ENCODE results near the gene KCND2.

The KCND2 gene

DNA sequence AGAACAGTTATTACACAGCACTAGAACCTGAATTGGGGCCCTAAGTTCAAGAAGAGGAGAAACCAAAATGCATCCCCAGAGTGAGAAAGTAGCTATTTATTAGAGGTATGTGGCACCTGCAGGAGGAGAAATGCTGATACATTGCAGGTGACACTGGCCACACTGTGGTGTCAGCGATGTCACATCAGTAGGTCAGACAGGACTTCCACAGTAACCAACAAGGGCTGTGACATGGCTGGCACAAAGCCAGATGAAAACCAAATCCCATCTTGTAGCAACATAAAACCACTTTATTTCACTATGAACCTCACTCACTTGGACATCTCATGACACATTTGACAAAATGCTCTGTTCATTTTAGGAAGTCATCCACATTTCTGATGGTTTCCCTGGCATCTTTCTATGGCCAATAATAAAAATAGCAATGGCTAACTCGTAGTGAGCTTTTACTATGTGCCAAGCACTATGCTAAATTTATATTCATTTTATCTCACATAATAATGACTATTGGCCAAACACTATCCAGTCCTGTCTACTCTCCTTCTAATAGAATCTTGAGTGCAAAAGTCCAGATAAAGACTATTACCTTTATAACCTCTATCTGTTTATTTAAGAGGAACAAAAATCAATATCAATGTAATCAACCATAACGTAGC, 430.7 kb downstream of the KCND2 start:
- no peak for DNase-seq (ENCODE audit: low read depth in 2 of 2)

DNA sequence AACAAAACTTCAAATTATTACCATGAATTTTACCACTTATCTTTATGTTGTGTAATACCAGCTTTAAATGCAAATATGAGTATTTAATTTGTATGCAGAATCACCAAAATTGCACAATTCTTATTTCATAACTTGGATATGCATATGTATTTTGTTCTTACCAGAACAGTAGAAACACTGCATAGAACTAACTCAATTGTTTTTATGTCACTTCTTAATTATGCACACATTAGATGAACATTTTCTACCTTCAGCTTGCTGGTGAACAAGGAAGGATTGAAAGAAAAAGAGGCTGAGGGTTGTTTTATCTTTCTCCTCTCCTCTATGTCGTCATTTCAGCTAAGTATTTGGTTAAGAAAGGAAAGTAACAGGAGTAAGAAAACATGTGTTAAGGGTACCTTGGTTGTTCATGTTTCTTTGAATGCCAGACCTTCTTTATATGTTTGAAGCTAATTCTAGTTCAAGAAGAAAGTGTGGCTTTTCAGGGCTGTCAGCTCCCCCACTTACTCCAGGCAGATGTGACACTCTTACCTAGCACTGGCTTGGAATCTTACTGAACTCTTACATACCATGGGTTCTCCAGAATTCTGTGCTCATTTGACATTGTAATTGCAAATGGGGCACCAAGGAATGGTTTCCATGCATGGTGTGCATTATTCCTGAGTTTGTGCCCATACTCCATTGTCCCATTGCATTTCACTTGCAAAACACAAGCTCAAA, 436.4 kb downstream of the KCND2 start:
- no peak for DNase-seq (ENCODE audit: low read depth in 2 of 2)

DNA sequence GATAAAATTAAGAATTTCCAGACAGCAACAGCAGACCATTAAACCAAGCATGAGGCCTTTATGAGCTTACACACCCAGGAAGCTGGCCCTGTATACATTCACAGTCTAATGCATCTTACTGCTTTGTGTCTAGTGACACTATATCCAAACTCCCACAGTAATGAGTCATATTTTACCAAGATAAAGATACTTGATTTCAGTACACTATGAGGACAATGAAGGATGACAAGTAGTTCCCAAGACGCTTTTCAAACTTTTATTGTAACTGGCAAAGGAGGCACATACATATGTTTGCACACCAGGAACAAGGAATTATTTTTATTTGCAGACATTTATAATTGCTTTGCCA, 437.0 kb downstream of the KCND2 start:
- no peak for DNase-seq (ENCODE audit: low read depth in 2 of 2)

DNA sequence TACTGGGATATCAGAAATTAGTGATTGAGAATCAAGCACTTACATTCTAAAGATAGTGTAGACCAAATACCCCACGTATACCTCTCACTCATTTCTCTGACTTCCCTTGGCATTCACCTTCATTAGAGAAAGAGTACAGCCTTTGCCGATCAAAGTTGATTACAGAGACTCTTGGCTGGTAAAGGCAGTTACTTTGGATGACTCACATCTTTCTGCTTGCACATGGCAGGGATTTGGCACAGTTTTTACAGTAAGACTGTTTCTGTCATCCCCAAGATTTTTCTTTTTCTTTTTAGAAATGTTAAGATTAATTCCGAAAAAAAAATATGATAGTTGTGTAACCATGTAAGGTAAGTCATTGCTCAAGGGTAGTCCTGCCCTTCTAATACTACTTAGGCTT, 442.0 kb downstream of the KCND2 start:
- no peak for DNase-seq (ENCODE audit: low read depth in 2 of 2)

DNA sequence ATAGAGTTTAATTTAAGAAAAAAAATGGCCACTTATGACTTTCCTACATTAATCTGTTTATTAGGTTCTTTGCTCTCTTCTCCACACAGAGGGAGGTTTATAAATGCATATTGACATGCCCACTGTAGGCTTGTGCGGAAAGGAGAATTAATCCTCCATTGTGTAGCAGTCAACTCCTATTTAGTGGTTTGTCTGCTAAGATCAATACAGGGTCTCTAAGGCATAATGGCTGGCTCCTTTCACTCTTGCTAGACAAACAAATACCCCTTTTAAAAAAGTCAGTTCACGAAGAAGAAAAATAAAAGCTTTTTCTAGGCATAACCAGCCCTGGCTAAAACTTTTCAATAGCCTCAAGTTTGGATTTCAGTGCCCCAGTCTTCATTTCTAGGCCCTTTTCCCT, 443.3 kb downstream of the KCND2 start:
- DNase-seq (ENCODE audit: low read depth in 2 of 2): no peak

DNA sequence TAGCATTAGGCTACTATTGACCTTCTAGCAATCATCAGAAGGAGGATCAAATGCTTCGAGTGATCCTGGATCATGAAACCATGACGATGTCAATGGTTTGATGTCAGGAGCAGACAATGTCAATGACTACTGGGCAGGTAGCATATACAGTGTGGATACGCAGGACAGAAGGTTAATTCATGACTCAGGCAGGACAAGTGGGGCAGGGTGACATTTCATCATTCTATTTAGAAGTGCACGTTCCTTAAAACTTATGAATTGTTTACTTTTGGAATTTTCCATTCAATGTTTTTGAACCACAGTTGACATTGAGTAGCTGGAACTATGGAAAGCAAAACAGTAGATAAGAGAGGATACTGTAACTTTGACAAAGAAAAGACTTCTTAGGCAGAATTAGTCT, 444.2 kb downstream of the KCND2 start:
- no peak for DNase-seq (ENCODE audit: low read depth in 2 of 2)

DNA sequence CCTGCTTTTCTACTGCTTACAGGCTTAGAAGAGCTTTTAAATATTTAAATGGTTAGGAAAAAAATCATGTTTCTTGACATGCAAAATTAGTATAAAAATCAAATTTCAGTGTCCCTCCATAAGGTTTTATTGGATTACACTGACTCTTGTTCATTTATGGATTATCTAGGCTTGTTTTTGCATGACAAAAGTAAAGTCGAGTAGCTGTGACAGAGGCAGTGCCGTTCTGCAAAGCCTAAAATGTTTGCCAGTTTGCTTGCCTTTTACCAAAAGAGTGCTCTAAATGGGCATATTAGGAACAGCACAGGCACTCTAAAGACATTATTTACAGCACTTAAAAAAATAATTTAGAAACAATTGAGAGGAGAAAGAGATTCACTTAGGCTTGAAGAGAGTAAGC, 445.4 kb downstream of the KCND2 start:
- DNase-seq (ENCODE audit: low read depth in 2 of 2): no peak

DNA sequence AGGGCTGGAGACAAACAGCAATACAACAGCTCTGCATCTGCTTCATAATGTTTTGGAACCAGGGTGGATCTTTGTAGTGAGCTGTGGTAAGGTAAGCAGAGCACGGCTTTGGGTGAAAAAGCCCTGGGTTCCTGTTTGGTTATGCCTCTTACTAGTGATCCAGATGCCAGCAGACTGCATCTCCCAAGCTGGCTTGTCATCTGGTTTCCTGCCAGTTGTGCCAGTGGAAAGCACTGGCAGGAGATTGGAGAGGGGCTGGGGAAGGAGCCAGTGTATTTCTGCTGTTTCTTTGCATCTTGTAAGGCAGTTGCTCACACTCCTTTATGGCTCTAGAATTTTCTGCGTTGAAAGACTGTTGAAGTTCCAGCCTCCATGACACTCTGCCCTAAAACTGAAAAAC, 447.3 kb downstream of the KCND2 start:
- DNase-seq (ENCODE audit: low read depth in 2 of 2): no peak

DNA sequence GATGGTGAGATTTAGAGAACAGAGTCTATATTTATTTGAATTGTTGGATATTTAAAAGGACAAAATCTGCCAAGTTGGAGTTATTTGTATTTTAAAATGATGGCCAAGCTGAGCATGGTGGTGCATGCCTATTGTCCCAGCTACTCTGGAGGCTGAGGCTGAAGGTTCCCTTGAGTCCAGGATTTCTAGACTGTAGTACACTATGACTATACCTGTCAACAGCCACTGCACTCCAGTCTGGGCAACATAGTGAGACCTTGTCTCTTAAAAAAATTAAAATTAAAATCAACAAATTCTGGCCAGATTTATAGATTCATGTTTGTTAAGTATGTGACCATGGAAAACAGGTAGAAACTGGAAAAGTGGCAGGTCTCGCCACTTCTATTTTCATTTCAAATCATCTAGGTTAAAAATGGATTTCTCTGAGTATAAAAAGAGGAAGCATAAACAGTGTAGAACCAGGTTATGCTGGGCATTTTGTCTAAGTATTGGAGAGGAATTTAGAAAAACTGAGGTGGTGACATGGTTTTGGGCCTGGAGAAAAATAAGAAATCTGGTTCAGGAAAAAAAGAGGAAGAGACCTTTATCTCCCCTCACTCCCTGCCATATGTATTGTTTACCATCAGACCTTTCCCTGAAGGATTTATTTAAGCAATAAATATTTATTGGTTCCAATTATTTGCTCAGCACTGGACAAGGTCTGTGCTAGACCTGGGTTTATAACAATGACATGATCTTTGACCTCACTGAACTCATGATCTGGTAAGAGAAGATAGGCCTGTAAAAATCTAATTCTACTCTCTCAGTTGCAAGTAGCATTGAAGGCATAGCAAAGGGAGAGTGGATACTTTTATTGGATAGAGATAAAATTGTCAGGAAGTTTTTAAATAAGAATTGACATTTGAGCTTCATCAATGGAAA, 450.8 kb downstream of the KCND2 start:
- no peak for DNase-seq (ENCODE audit: low read depth in 2 of 2)

DNA sequence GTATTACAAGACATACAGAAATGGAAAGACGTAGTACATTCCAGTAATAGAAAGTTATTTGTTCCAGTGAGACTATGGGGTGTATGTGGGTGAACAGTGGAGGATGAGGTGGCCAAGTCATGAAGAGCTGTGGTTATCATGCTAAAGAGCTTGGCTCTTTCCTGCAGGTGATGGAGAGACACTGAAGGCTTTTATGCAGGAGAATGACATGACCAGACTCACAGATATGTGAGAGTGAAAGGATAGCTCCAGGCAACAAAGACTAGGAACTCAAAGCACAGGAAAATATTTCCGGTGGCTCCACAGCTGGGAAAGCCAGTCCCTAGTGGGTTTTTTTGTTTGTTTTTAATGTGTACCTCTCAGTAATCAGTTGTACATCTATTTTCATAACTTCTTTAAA, 451.5 kb downstream of the KCND2 start:
- DNase-seq (ENCODE audit: low read depth in 2 of 2): no peak

DNA sequence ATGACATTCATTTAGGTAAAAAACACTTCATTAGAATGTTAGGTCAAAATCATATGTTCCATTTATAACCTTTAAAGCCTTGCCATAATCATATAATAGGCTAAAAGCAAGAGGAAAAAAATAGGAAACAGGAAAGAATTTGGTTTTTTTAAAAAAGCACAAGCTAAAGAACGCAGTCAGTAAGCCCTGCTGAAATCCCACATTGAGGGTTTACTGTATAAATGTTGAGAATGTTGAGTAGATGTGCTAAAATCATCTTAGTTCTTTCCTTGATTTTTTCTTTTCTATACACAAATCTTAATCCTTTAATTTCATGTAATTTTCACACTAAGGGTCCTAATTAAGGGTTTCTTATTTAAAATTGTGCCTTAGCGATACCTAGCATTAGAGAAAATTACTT, 452.0 kb downstream of the KCND2 start:
- no peak for DNase-seq (ENCODE audit: low read depth in 2 of 2)

DNA sequence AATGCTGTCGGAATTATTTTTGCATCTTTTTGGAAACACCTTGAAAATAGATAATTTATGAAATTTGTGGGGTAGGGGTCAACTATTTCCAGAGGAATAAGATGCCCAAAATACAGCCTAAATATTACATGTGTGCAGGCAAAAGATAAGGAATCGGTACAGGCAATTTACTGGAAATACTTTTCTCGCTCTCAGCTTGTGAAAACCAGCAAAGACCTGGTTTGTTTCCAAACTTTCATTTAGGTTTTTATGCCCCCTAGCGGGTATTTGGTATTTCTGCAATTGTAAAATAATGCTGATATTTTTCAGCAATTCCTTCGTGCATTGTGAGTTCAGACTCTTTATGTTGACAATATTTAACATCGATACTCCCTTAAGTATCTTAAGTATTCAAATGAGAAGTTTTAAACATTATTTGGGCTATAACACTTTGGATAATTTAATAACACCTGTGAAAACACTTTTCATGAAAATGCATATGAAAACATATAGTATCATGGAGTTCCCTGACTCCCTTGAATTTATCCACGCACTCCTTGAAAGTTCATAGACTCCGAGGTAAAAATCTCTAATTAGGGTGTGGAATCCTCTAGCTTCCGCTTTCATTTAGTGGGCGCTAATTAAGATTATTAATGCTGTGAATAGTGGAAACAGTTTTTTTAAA, 452.5 kb downstream of the KCND2 start:
- DNase-seq (ENCODE audit: low read depth in 2 of 2): no peak

DNA sequence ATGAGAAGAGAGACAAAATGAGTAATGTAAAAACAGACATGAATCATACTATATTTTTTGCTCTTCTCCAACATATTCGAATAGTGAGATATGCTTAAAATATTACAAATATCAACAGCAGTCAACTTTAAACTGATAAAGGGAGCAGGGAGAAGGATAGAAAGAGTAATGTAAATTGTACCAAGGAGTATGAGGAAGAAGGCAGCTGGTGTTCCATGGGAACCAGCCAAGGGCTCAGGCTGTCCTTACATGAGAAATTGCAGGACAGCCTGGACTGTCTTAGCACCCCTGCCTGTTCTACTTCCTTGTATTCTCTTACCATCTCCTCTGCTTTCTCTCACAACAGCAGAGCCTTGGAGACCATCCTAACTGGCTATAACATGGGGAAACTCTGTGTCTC, 456.3 kb downstream of the KCND2 start:
- no peak for DNase-seq (ENCODE audit: low read depth in 2 of 2)

DNA sequence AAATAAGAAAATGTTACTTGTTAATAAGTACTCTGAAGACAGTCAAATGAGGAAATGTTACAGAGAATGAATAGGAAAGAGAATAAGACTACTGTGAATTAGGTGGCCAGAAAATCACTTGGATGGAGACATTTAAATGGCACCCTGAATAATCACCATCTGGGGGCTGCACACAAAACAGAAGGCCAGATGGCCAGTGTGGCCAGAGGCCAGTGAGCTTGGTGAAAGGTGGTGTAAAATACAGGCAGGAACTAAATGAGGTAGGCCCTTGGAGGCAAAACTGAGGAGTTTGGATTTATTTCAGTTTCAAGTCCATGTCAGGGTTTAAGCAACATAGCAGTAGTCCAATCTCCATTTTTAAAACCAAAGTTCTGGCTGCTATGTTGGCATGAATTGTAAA, 458.3 kb downstream of the KCND2 start:
- no peak for DNase-seq (ENCODE audit: low read depth in 2 of 2)

DNA sequence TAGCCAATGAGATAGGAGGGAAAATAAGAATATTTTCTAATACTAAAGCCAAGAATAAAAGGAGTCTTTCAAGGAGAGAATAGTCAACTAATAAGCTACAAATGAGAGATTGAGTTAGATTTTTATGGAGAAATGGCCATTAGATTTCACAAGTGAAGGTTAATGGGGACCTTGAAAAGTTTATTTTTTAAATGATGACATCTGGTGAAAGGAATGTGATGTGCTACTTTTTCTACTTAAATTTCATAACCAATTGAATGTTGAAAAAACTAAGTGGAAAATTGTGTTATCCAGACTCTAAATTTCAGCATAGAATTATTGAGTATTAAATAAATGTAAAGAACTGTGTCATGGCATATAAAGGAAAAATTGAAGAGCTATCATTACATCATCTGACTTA, 459.3 kb downstream of the KCND2 start:
- no peak for DNase-seq (ENCODE audit: low read depth in 2 of 2)

DNA sequence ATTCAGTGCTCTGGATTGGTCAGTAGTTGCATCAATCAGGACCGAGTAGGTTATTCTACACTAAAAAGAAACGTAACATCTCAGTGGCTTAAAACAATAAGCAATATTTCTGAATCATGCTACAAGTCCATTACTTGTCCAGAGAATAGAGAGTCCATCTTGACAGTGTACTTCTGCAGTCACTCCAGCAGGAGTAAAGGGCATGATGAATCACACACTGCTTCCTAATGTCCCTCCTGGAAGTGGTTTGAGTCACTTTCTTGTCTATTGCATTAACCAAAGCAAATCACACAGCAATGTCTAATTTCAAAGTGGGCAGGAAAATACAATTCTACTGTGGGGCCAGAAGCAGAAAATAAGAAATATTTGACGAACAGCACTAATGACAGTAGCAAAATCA, 460.2 kb downstream of the KCND2 start:
- no peak for DNase-seq (ENCODE audit: low read depth in 2 of 2)

DNA sequence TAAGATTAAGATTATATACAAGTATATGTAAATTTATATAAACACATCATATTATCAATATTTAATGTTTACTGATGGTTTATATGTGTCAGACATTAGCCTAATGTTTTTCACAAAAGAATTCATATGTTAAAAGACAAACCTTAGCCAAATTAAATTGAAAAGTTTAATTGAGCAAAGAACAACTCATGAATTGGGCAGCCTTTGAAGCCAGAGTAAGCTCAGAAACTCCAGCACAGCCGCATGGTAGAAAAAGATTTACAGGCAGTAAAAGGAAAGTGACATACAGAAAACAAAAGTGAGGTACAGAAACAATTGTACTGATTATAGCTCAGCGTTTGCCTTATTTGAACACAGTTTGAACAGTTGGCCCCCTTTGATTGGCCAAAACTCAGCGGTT, 460.9 kb downstream of the KCND2 start:
- no peak for DNase-seq (ENCODE audit: low read depth in 2 of 2)

DNA sequence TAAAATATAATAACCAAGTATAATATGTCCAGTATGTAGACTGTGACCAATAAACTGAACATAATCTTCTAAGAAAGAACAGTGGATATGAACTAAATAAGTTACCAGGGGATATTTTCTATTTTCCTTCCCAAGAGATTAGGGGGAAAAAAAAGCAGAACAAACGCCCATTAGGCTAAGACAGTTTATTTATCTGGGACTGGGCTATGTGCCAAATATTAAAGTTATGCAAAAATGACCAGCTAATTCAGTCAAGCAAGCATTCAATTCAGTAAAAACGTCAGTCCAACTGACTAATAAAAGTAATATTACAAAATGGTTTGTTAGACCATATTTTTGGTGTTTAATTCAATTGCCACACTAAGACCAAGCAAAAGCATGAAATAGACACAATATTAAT, 462.8 kb downstream of the KCND2 start:
- no peak for DNase-seq (ENCODE audit: low read depth in 2 of 2)

DNA sequence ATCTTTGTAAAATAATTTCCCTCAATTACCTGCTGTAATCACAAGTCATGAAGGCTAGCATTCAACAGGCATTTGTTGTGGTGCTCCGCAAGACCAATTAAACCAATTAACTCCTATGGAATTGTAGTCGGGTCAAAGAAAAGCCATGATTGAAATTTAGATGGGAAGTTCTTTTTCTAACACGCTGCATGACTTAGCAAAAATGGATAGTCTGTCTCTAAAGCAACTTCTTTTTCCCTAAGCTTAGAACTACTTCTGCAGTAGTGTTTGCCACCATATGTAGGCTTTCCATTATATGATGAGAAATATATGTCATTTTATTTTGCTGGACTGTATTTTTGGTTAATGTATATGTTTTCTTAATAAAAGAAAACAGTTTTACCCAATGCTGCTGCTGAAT, 465.8 kb downstream of the KCND2 start:
- DNase-seq (ENCODE audit: low read depth in 2 of 2): no peak

DNA sequence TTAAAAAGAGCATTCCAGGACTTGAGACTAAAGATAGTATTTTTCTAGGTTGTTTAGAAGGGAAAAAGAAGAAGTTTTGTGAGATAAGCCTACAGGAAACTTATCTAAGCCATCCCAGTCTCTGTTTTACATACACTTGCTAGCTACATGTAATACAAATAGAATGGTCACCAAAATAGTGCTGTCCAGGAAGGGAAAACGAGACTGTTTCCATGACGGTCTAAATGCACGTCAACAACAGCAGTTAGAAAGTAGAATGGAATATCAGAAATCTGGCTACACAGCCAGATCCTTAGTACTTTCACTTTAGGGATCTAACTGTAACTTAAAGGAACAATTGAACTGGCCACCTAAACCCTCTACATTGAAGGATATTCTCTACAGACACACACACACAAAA, 467.4 kb downstream of the KCND2 start:
- no peak for DNase-seq (ENCODE audit: low read depth in 2 of 2)

DNA sequence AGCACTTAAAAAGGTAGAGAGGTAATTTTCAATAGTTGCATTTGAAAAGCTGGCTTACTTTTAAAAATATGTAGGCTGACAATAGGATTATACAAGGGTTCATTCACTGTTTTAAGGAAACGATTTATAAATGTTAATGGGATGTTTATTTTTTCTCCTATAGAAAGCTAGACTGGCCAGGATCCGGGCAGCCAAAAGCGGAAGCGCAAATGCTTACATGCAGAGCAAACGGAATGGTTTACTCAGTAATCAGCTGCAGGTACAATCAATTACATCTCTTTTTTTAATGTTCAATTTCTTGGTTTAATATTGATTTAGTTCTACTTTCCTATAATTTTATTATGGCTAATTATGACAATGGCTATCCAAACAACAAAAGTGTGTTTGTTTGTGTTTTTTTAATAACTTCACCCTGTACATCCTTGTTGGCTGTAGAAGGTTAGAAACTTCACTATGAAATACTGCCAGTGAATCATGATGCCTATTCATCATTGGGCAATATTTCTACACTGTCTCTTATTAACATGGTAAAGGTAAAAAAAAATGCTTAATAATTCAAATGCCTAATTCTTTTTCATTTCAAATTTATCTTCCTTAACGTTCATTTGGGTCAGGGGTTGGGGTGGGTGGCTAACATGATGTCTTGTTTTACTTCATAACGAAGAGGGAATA, 468.5 kb downstream of the KCND2 start:
- DNase-seq (ENCODE audit: low read depth in 2 of 2): no peak

DNA sequence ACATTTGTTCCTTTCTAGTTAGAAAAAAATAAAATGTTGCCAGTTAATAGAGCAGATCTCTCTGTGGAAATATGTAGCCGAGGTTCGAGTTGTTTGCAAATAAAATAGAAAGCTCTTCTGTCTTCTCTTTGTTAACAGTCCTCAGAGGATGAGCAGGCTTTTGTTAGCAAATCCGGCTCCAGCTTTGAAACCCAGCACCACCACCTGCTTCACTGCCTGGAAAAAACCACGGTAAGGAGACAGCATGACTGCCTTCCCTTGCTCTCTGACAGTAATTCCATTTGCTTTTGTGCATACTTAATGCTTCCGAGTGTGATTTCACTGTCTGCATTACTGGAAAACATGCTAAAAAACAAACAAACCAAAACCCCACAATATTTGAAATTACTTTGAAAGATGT, 469.4 kb downstream of the KCND2 start:
- DNase-seq (ENCODE audit: low read depth in 2 of 2): no peak
